ENCODE results near the gene CDH15.

DNA sequence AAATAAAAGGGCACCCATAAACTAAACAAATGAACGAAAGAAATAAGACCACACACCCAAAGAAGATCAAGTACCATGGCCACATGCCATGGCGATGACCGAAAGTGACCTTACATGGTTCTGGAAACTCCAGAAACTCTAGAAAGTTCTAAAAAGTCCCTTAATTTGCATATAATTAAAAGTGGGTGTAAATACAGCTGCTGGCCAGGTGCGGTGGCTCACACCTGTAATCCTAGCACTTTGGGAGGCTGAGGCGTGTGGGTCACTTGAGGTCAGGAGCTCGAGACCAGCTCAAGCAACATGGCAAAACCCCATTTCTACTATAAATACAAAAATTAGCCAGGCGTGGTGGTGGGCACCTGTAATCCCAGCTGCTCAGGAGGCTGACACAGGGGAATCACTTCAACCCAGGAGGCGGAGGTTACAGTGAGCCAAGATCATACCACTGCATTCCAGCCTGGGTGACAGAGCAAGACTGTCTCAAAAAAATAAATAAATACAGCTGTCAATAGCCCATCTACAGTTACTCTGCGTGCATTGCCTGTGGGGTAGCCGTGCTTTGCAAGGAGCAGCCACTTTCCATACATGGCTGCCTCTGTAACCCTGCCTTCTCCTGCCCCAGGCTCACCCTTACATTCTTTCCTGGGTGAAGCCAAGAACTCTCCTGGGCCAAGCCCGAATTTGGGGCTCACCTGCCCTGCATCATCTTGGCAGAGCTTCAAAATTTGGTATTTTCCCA, 38.8 kb downstream of the CDH15 start:
- TF ChIP-seq POLR2A (IDR thresholded peaks at IDR 0.05) = no peak
- TF ChIP-seq CTCF (IDR thresholded peaks at IDR 0.05) = no peak

Data from thyroid gland (tissue), 4 donors.